HG03095 (cell line): ENCODE data around the gene SMIM29.

Experiments used
- ATAC-seq: cut with Tn5 transposase; IDR thresholded peaks from one replicate; pipeline ENCODE4 v1.9.1; 2021; ENCODE audit warnings: moderate library complexity; ENCODE audit not compliant: unreplicated experiment

SMIM29 gene

DNA sequence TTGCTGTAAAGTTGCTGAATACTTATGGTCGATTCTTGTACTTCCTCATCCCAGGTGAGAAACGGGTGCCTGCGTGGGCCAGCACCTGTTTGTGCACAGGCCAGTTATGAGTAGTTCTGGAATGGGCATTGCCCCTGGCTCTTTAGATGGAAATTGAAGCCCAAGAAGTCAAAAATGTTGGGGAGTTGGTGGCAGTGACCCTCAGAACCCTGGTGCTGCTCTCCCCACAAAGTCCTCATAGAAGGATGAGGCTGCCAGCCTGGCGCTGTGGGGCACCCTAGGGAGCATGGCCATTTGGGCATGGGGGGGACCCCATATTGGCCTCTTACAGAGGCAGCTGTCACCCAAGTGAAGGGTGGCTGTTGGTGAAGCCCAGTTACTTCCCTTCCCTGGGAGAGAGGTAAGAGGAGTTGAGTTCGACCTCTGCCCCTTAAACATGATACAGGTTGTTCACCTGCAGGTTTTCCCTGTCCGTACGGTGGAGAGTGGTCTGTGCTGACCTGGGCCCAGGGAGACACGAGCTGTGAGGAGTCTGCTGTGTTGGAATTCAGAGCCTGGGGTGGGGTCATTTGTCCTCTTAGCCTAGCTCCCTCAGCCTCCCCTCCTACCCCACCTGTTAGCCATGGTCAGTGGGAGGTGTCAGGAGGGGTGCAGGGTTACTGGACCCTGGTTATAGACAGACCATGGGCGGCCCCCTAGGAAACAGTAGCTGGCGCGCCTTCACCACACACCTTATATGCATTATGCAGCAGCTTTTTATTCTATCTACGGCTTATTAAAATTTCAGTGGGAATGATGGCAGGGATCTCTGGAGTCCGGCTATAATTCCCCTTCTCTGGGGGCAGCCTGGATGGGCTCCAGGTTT, 7.2 kb downstream of the SMIM29 start:
- no peak for ATAC-seq

DNA sequence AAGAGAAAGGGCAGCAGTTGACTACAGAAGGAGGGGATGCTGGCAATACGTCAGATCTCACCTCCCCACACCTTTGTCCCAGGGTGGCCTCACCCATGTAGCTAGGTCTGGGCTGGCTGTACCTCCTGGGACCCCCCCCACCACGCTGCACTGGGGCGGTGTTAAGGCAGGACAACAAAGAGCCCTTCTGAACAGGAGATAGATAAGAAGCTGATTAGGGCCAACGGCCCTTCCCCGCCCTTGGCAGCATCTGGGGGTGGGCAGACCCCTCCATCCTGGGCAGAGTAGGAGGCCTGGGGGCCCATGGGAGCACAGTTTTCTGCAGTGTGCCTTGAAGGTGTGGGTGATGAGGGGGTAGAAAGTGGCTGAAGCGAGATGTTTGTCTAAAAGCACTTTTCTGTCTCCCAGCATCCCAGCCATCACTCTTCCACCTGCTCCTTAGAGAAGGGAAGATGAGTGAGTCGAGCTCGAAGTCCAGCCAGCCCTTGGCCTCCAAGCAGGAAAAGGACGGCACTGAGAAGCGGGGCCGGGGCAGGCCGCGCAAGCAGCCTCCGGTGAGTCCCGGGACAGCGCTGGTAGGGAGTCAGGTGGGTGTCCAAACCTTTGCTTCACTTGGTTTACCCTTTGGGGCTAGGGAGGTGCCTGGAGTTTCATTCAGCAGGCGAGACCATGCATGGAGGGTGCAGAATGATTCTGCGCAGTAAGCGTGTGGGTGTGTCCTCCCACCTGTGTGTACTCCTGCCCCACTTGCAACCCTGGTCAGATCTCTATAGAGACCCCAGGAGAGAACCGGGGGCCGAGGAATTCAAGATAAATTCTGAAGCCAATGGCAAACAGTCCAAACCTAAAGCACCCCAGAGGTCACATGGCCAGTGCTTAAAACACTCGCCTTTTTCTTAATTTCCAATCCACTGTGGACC, 8.2 kb downstream of the SMIM29 start:
- ATAC-seq, result no peak

DNA sequence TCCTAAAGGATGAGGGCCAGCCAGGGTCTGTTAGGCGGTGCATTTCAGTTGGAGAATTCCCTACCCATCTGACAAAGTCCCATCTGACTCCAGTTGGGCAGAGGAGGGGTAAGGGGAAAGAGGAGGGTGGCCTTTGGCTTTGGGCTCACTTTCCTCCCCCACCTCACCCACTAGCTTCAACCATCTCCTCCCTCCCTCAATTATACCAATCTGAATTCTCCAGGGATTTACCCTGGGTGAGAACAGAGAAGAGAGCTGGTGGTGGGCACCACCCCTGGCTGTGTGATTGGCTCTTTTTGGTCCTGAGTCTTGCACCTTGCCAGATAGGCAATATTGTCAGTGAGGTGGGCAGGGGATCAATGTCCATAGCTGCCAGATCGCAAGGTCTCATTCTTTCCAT, 8.9 kb downstream of the SMIM29 start:
- ATAC-seq, result no peak

DNA sequence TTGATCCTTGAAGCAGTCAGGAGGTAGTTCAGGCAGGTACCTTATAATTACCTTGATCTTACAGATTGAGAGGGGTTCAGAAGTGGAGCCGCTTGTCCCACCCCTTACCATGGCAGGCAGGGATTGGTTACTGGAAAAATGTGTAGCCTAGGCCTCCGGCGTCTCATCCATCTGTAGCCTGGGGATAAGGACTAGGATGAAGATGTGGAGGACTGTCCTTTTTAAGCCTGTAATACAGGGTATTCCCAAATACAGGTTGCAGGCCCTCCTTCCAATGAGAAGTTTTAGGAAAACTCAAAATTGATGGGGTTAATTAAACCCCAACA, 9.3 kb downstream of the SMIM29 start:
- no peak for ATAC-seq

DNA sequence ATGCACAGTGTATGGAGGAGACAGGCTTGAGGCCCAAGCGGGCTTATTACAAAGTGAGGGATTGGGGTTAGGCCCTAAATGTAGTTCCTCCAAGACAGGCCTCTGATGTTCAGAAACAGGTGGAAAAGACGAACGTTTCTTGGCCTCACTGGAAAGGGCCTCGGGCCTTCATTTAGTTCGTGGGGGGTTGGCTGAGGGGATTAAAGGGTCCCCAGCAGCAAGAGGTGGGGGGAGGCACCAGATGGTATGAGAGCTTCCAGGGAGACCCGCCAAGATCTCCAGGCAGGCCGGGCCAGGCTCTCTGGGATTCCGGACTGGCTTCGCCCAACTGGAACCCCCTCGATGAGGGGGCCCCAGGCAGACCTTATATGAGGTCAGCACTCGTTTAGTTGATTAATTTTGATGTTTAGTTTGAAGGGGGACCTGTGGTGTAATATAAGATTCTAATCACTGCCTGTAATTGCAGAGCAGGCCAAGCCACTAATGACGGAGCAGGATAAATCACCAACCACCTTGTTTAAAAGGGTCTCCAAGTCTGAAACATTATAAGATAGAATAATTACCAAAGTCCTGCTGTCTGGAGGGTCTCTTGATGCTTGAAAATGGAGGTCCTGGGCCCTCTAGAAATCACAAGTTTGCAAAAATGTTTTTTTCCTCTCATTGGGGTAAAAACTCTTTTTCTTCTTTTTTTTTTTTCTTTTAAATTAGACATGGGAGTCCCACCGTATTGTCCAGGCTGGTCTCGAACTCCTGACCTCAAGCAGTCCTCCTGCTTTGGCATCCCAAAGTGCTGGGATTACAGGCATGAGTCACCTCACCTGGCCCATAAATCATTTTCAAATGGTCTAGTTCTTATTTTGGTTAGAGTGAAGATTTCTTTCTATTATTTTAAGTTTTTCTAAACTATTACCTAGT, 10.0 kb downstream of the SMIM29 start:
- no peak for ATAC-seq

DNA sequence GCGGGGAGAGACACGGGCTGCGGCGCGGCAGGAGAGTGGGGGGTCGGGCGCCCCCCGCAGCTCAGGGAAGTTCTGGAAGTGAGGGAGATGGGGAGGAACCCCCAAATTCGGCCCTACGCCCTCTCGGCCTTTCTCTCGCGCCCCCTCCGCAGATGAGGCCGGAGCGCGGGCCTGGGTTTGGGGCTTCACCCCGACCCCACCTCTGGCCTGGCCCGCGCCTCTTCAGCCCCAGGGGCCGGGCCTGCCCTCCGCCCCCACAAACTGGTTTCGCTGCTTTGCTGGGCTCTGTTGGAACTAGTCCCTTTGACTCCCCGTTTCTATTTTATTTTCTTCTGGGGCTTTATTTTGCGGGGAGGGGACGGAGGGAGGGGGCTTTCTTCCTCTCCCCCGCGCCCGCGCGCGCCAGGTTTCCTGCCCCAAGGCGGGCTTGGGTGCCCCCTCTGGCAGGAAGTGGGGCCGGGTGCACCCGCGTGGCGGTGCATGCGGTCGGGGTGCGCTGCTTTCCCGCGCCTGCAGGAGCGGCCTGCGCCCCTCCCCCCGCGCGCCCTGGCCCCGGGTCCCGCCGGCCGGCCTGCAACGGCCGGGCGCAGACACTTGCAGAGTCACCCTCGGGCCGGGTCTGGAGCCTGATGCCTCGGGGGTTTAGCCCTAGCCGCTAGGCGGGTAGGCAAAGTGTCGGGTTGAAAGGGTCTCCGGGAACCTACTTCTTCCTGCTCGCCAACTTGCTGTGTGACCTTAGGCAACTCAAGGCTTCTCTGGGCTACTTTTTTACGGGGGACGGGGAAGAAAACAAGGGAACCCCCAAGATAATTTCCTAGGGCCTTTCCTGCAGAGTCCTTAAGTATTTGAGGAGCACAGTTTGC, 10.9 kb downstream of the SMIM29 start:
- no peak for ATAC-seq

DNA sequence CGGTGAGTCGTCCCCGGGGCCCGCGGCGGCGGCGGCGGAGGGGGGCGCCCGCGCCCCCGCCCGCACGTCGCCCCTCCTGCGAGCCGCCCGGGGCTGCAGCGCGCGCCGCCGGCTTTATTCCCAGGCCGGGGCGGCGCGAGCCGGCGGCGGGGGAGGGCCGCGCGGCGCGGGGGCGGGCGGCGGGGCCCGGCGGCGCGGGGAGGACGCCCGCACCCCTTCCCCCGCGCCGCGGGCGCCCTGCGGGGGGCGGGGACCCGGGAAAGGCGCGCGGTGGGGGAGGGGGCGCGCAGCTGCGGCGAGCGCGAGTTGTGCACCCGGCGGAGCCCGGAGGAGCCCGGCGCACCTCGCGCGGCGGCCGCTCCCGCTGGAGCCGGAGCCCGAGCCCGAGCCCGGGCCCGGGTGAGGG, 11.5 kb downstream of the SMIM29 start:
- no peak for ATAC-seq

DNA sequence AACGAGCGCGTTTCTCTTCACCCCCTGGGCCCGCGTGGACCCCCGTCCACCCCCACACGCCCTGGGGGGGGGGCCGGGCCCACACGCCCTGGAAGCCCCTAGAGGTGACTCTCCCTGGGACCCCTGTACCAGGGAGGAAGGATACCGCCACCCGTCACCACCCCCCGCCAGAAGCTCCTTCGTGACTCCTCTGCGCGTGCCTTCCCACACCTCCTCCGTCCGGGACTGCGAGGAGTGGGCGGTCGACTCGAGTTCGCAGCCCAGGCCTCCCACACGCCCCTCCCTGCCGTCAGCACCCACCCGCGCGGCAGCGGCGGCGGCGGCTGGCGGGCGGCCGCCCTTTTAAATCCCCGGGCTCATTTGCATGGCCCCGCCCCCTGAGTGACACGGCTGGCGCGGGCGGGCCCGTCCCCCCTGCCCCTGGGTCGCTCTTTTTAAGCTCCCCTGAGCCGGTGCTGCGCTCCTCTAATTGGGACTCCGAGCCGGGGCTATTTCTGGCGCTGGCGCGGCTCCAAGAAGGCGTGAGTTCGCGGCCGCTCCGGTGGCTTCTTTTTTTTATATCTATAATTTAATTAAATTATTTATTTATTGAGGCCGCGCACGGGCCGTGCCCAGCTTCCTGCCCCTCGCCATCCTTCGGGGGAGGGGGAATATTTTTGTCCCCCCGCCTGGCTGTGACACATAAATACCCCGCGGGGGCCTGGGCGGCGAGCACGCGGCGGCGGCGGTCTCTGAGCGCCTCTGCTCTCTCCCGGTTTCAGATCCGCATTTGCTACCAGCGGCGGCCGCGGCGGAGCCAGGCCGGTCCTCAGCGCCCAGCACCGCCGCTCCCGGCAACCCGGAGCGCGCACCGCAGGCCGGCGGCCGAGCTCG, 12.1 kb downstream of the SMIM29 start, which contains the start of gene HMGA1:
HMGA1 (plus strand) TSS at position 431 of the 873 bp plus-strand sequence. CDS start 3,908 bp downstream, outside the sequence.
- peak; percentile 55 for ATAC-seq

DNA sequence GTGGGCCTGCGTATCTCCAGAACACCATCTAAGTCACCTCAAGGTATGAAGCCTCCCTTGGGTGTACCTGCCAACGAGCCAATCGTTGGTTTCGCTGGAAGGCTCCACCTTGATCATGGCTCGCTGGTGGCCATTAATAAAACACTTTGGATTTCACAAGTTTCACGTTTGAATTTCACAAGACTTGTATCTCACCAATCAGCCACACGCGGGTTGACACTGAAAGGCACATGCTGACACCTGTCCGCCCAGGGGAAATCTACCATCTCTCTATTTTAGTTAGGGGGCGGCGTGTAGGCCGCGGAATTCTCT, 12.7 kb downstream of the SMIM29 start:
- ATAC-seq, result no peak

DNA sequence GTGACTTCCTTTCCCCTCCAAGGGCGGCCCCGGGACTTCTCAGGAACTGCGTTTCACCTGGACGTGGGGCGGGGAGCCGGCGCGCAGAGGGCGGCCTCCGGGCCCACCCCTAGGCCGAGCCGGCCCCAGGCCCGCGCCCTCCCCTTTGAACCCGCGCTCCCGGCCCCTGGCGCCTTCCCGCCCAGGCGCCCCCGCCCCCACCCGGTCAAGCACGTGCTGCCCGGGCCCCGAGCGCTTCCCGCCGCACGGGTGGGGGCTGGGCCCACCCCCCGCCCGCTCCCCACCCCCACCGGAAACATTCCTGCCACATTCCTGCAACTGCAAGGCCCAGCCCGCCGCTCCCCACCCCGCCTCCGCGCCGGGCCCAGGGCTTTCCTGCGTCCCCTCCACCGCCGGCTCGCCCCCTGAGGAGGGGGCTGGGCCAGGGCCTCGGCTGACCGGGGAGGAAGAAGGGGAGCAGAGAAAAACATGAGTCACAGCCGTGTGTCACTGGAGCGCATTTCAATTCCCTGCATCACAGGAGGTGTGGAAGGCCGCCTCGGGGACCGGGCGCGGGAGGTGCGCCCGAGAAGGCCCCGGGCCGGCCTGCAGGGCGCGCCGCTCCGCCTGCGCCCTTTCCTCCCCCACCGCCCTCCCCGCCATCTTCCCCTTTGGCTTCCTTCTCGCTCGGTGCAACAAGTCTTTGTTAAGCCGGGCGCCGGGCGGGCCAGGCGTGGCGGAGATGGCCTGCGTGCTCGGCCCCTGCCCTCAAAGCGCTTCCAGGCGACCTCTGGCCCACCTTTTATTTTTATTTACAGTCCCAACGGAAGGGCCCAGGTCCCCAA, 13.3 kb downstream of the SMIM29 start:
- no peak for ATAC-seq

DNA sequence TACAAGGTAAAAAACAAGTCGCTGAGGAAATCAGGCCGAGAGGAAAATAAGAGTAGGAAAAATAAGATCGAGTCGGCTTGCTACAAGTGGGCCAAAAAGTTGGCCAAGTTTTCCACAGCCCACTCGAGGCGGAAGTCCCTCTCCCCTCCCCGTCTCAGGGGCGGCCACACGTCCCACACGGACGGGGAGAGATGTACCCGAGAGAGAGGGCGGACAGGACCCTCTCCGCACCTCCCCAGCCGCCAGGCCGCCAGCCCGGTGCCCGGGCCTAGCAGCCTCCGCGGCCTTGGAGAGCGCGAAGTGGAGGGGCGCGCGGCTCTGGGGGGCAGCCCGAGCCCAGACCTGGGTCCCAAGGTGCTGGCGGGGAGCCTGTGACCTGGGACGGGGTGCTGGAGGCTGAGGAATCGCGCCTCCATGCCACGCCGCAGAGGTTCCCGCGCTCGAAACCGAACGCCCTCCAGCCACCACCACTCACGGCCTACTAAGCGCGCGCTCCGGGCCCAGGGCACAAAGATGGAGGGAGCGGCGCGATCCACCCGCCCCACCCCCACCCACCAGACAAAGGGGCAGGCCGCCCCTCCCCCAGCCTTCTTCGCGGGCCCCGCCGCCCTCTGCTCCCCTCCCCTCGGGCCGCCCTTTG, 14.0 kb downstream of the SMIM29 start:
- no peak for ATAC-seq

DNA sequence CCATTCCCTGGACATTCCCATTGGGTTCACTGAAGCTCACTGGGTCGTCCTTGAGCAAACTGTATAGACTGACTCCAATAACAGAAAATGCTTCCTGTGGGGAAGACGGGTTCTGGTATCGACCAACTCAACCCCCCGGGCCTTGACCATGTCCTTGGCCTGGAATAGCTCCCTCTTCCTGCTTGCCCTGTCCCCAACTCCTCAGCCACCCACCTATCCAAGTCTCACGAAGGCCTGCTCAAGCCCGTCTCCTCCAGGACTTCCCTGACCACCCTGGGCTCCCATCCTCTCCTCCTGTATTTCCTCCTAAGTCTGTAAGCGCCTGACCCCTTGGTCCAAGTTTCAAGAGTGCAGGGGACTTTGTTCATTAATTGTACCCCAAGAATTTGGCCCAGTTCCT, 14.9 kb downstream of the SMIM29 start:
- no peak for ATAC-seq

DNA sequence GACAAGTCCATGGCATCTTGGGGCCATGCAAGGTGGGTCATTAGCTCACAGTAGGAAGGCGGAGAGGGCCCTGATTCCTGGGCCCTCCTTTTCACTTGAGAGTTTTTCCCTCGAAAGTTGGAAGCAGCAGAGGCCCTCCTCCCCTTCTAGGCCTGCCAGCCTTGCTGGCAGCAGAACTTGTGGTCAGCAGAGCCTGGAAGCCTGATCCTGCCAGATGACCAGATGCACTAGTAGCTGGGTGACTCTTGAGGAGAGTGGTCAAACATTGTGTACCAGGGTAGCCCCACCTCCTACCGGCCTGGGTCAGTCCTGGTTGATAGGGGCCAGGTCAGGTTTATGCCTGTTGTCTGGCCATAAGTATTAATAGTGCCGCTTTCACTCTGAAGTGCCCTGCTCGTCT, 15.9 kb downstream of the SMIM29 start:
- ATAC-seq, result no peak

DNA sequence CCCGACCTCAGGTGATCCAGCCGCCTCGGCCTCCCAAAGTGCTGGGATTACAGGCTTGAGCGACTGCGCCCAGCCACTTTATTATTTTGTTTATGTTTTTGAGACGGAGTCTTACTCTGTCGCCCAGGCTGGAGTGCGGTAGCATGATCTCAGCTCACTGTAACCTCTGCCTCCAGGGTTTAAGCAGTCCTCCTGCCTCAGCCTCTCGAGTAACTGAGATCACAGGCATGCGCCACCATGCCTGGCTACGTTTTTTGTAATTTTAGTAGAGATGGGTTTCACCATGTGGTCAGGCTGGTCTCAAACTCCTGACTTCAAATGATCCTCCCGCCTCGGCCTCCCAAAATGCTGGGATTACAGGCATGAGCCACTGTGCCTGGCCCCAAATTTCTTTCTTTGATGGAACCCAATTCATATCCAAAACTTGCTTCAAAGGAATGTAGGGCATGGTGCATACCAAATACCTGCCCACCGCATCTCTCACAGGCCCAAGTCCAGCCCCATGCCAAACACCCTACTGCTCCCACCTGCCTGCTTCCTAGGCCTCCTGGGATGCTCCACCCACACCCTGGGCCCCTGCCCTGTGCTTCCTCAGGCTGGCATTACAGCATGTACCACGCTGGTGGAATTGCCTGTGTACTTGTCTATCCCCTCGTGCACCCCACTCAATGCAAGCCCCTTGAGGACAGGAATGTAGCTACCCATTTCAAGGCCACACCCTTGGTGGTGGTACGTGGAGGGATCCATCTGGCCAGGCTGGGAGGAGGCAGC, 17.1 kb downstream of the SMIM29 start:
- ATAC-seq, result no peak

DNA sequence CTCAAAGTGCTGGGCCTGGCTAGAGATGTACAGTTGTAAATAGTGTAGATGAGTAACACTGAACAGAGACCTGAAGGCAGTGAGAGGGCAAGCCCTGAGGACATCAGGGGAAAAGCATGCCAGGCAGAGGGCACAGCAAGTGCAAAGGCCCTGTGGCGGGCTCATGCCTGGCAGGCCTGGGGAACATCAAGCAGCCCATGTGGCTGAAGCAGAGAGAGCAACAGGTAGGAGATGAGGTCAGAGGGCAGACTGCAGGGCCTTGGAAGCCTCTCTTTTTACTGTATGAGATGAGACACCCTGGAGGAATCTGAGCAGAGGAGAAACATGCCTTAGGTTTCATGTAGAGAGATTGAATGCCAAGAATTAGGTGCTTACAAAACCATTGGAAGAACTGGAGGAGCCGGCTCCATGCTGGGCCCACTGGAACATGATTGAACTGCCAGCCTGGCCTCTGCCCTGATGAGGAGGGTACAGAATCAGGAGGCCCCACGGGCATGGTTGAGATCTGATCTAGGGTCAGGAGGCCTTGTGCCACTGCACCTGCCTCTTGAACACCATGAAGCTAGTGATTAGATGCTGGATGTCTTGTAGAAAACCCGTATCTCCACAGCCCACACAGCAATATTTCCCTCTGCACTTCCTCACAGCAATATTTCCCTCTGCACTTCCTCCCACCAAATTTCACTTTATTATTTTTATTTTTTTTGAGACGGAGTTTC, 18.0 kb downstream of the SMIM29 start:
- no peak for ATAC-seq

DNA sequence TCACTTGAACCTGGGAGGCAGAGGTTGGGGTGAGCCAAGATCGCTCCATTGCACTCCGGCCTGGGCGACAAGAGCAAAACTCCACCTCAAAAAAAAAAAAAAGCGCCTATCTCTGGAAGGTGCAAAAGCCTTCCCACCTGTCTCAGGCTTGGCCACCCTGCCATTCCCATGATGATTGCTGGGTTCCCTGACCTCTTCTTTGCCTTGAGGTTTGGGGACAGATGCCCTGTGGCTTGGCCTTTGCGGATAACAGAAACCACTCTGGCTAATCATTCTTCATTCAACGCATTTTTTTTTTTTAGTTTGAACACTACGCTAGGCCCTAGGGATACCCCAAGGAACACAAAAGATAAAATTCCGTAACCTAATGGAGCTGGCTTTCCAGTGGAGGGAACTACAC, 18.9 kb downstream of the SMIM29 start:
- ATAC-seq, result no peak
